Brain microvascular endothelial cell (primary cell): ENCODE data around the gene PSMA7.

ENCODE experiments used
- DNase-seq: peaks from one replicate; pipeline ENCODE4 v3.0.0-alpha.2; 2020
- H3K27ac ChIP-seq: fragments of 250-450 bp; sonication (Bioruptor Pico); 2 replicates; pipeline ENCODE4 v1.5.1; 2020; ENCODE audit warnings: mild to moderate bottlenecking, moderate library complexity
- H3K27me3 ChIP-seq: fragments of 250-450 bp; sonication (Bioruptor Pico); replicated peaks from 2 replicates; pipeline ENCODE4 v1.5.1; 2020; ENCODE audit warnings: mild to moderate bottlenecking
- H3K36me3 ChIP-seq: fragments of 250-450 bp; sonication (Bioruptor Pico); replicated peaks from 2 replicates; pipeline ENCODE4 v1.5.1; 2020; ENCODE audit warnings: mild to moderate bottlenecking
- H3K4me3 ChIP-seq: 2 replicates; pipeline ENCODE4 v1.5.1; 2011; ENCODE audit warnings: low read depth, mild to moderate bottlenecking, control low read depth, low read length, moderate library complexity
- in situ Hi-C: cut with HindIII; loops from 2 replicates; pipeline ENCODE4 v1.10.0; 2017; ENCODE audit warnings: low sequenced_read_pairs, low pct_ligation_motif_present
- TF ChIP-seq, protein P1 (sequence below): IDR thresholded peaks from 2 replicates; pipeline ENCODE4 v1.5.1; 2011; ENCODE audit warnings: low read depth, mild to moderate bottlenecking, moderate library complexity, low read length, control low read depth, inconsistent platforms; ENCODE audit errors: missing control alignments

The PSMA7 gene

GRCh38 chr20:62174870-62175624 is 31.9 kb upstream of the PSMA7 start:
- TF ChIP-seq, protein P1, sequence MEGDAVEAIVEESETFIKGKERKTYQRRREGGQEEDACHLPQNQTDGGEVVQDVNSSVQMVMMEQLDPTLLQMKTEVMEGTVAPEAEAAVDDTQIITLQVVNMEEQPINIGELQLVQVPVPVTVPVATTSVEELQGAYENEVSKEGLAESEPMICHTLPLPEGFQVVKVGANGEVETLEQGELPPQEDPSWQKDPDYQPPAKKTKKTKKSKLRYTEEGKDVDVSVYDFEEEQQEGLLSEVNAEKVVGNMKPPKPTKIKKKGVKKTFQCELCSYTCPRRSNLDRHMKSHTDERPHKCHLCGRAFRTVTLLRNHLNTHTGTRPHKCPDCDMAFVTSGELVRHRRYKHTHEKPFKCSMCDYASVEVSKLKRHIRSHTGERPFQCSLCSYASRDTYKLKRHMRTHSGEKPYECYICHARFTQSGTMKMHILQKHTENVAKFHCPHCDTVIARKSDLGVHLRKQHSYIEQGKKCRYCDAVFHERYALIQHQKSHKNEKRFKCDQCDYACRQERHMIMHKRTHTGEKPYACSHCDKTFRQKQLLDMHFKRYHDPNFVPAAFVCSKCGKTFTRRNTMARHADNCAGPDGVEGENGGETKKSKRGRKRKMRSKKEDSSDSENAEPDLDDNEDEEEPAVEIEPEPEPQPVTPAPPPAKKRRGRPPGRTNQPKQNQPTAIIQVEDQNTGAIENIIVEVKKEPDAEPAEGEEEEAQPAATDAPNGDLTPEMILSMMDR: no peak
- no peak overlapping the region for H3K4me3 ChIP-seq
- peaks cover 11% of the 10 kb centered on the region for H3K36me3 ChIP-seq

DNA sequence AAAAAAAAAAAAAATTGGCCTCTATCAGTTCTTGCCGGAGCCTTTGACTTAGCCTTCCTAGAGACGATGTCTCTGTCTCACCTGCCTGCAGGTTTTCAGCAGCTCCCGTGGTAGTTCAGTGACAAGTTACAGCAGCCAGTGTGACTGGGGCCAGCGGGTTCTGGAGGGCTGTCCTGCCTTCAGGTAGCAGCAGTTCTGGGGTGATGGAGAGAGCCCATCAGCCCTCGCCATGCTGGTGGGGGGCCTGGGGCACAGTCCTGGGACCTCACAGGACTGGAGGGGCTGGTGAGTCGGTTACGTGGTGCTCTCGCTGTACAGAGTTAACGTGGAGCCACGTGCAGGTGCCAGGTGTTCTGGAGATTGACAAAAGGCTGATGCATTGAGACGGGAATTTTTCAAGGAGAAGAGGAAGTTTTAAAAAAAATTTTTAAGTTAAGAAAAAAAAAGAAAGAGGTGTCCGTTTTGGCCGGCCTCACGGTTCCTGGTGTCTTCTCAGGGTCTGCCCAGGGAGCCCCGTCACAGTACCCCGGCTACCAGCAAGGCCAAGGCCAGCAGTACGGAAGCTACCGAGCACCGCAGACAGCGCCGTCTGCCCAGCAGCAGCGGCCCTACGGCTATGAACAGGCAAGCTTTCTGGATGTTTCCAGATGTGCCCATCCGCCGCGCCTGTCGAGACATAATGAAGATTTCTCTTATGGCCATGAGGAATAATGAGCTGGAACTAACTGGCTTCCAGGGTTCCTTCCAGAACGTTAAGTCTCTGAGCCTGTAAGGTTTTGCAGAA is 31.0 kb upstream of the PSMA7 start:
- Histone ChIP-seq H3K27me3 (no peaks in the 10 kb centered on the region), H3K27ac (no peak overlapping the region), H3K36me3 (peaks cover 11% of the 10 kb centered on the region), H3K4me3 (no peak overlapping the region)
- DNase-seq: no peak
- TF ChIP-seq, protein P1: no peak
- in situ Hi-C loops: no loop called here

More at GRCh38 chr20:62174870-62175624, 31.9 kb upstream of the PSMA7 start:
- H3K27me3 ChIP-seq: no peaks in the 10 kb centered on the region
- no peak for DNase-seq
- H3K27ac ChIP-seq: no peak overlapping the region
- in situ Hi-C loops: no loop called here

DNA sequence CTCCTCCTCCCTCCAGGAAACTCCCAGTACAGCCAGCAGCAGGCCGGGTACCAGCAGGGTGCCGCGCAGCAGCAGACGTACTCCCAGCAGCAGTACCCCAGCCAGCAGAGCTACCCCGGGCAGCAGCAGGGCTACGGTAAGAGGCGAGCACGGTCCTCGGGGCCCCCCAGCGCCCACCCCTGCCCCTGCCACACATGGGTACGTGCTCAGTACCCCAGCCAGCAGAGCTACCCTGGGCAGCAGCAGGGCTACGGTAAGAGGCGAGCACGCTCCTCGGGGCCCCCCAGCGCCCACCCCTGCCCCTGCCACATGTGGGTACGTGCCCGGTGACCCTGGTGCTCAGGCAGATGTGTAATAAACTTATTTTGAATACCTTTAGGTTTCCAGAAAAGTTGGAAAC is 29.5 kb upstream of the PSMA7 start:
- Histone ChIP-seq H3K27me3 (no peaks in the 10 kb centered on the region), H3K36me3 (peaks cover 22% of the 10 kb centered on the region), H3K4me3 (no peak overlapping the region), H3K27ac (no peak overlapping the region)
- DNase-seq: no peak
- TF ChIP-seq, protein P1: no peak
- in situ Hi-C loops: no loop called here

- H3K4me3 ChIP-seq: no peak overlapping the region
- peaks cover 22% of the 10 kb centered on the region for H3K36me3 ChIP-seq
- no peaks in the 10 kb centered on the region for H3K27me3 ChIP-seq
- DNase-seq: no peak
- in situ Hi-C loops: no loop called here
- TF ChIP-seq, protein P1: no peak
- no peak overlapping the region for H3K27ac ChIP-seq
These were observed 28.1 kb upstream of the PSMA7 start for GRCh38 chr20:62171245-62171644.

DNA sequence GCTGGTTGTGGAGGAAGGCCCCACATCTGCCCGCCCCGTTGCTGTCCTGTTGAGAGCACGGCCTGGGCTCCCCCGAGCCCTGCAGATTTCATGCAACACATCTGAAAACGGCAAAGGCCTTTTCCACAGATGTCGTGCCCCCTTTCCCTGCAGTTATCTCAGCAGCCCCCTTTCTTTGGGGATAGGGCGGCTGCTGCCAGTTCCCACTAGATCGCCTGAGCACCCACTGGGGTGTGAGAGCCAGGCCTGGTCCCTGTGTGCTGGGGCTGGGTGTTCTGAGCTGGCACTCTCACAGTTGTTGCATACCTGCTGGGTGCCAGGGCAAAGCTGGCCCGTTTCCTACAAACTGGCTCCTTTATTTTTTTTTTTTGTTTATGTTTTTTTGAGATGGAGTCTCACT is 27.3 kb upstream of the PSMA7 start:
- TF ChIP-seq, protein P1: no peak
- in situ Hi-C loops: no loop called here
- Histone ChIP-seq H3K27ac (no peak overlapping the region), H3K27me3 (no peaks in the 10 kb centered on the region), H3K4me3 (no peak overlapping the region), H3K36me3 (peaks cover 27% of the 10 kb centered on the region)
- no peak for DNase-seq
